ENCODE measurements around the gene HOOK2. TPM values are rescaled to one million over a fixed set of nuclear protein-coding genes. Genes with fewer than 3 reads are reported as not detected.
A peak's percentile ranks its signal among the peaks of the same experiment; 100 is the strongest.

The HOOK2 gene
- total and polyA plus RNA-seq, 2 of the 13 experiments (the other 11 are each of a cell fraction or from before 2014, with no cell fraction given), result 9.2 to 12.9 TPM

DNA sequence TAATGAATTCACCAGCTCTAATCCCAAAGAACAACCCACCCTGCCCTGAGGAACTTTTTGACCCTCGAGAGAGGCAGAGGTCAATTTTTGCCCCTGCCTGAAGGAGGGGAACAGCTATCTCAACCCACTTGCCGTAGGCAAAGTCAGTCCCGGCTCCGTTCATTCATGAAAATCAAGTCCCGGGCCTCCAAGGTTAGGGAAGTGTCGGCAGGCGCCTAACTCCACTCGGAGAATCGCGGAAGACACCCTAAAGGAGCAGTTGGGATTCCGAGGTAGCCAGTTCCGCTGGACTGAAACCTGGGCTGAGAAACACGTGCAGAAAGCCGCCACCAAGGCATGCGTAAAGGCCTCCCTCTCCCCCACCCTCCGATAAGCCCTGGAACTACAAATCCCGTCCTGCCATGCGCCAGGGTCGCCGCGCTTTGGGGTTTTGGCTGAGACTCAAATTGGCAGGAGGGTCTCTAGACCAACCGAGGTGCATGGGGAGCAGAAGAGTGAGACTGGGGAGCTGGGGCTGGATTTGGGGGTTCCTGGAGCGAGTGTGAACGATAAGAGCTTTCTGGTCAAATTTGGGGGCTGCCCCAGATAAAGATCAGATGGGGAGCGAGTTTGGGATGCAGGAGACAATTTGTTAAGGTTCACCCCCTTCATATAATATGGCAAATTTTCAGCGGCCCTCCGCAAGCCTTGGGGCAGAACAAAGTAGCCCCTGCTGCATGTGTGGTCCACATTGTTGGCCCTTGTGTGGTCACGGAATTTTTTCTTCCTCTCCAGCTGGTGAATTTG is 51.5 kb downstream of the HOOK2 start, which contains the start of gene TNPO2 (continued):
- 0 out of 2 replicates have a peak, but pooled peaks have one; percentile 19 for TF ChIP-seq USF2 (IDR thresholded peaks at IDR 0.05; ENCODE audit: low read depth, low read length)
- peak; percentile 45; the same call in 1 of the 2 replicates for TF ChIP-seq USF2 (CRISPR knock-in tag; IDR thresholded peaks at IDR 0.05; ENCODE audit: borderline replicate concordance)
- TF ChIP-seq ZNF580 (CRISPR knock-in tag; IDR thresholded peaks at IDR 0.05; ENCODE audit: borderline replicate concordance, low read depth), result peak; percentile 28; the same call in 1 of the 2 replicates
- TF ChIP-seq YEATS4 (CRISPR knock-in tag; IDR thresholded peaks at IDR 0.05; ENCODE audit: borderline replicate concordance), result peak; percentile 83
- peak; percentile 85 for TF ChIP-seq DMAP1 (CRISPR knock-in tag; IDR thresholded peaks at IDR 0.05)
- peak; percentile 94 for TF ChIP-seq NR2C2 (CRISPR knock-in tag; IDR thresholded peaks at IDR 0.05; ENCODE audit: borderline replicate concordance)
- TF ChIP-seq ZNF441 (CRISPR knock-in tag; IDR thresholded peaks at IDR 0.05; ENCODE audit: borderline replicate concordance), result 0 out of 2 replicates have a peak, but pooled peaks have one; percentile 37
- TF ChIP-seq ZNF383 (CRISPR knock-in tag; IDR thresholded peaks at IDR 0.05; ENCODE audit: borderline replicate concordance), result no peak
- no peak for TF ChIP-seq RORA (CRISPR knock-in tag; IDR thresholded peaks at IDR 0.05)
- TF ChIP-seq, protein P1, sequence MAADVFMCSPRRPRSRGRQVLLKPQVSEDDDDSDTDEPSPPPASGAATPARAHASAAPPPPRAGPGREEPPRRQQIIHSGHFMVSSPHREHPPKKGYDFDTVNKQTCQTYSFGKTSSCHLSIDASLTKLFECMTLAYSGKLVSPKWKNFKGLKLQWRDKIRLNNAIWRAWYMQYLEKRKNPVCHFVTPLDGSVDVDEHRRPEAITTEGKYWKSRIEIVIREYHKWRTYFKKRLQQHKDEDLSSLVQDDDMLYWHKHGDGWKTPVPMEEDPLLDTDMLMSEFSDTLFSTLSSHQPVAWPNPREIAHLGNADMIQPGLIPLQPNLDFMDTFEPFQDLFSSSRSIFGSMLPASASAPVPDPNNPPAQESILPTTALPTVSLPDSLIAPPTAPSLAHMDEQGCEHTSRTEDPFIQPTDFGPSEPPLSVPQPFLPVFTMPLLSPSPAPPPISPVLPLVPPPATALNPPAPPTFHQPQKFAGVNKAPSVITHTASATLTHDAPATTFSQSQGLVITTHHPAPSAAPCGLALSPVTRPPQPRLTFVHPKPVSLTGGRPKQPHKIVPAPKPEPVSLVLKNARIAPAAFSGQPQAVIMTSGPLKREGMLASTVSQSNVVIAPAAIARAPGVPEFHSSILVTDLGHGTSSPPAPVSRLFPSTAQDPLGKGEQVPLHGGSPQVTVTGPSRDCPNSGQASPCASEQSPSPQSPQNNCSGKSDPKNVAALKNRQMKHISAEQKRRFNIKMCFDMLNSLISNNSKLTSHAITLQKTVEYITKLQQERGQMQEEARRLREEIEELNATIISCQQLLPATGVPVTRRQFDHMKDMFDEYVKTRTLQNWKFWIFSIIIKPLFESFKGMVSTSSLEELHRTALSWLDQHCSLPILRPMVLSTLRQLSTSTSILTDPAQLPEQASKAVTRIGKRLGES (CRISPR knock-in tag; IDR thresholded peaks at IDR 0.05; ENCODE audit: borderline replicate concordance), result 0 out of 2 replicates have a peak, but pooled peaks have one; percentile 11
- TF ChIP-seq ZNF883 (CRISPR knock-in tag; IDR thresholded peaks at IDR 0.05; ENCODE audit: not compliant biosample characterization), result peak; percentile 36
- no peak for TF ChIP-seq CENPX (CRISPR knock-in tag; IDR thresholded peaks at IDR 0.05)
- TF ChIP-seq CBX1 (IDR thresholded peaks at IDR 0.05; ENCODE audit: low read depth), result no peak
- TF ChIP-seq FOSL2 (CRISPR knock-in tag; IDR thresholded peaks at IDR 0.05), result no peak
- TF ChIP-seq, protein P2, sequence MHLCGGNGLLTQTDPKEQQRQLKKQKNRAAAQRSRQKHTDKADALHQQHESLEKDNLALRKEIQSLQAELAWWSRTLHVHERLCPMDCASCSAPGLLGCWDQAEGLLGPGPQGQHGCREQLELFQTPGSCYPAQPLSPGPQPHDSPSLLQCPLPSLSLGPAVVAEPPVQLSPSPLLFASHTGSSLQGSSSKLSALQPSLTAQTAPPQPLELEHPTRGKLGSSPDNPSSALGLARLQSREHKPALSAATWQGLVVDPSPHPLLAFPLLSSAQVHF (CRISPR knock-in tag; IDR thresholded peaks at IDR 0.05), result no peak
- TF ChIP-seq, protein P3, sequence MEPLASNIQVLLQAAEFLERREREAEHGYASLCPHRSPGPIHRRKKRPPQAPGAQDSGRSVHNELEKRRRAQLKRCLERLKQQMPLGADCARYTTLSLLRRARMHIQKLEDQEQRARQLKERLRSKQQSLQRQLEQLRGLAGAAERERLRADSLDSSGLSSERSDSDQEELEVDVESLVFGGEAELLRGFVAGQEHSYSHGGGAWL (CRISPR knock-in tag; IDR thresholded peaks at IDR 0.05), result peak; percentile 62; the same call in 1 of the 2 replicates
- TF ChIP-seq ZNF879 (CRISPR knock-in tag; IDR thresholded peaks at IDR 0.05), result no peak
- TF ChIP-seq CHCHD3 (CRISPR knock-in tag; IDR thresholded peaks at IDR 0.05), result no peak
- TF ChIP-seq MXD1 (CRISPR knock-in tag; IDR thresholded peaks at IDR 0.05), result peak; percentile 74; the same call in 1 of the 2 replicates

Measured in HepG2 (cell line).